Subcutaneous abdominal adipose tissue (tissue), 5 donors: ENCODE measurements around the gene DSCAML1.

ENCODE experiments used
- H3K27ac ChIP-seq: one replicate; pipeline ENCODE4 v1.7.0; 2013; ENCODE audit warnings: low read depth, mild to moderate bottlenecking, inconsistent platforms, low read length, moderate library complexity
- H3K27me3 ChIP-seq, 5 donors: one replicate each; pipeline ENCODE4 v1.7.0; 2013; ENCODE audit warnings: low read length in 5 of 5, inconsistent platforms in 1 of 5; ENCODE audit not compliant: control insufficient read depth in 5 of 5, insufficient read depth in 4 of 5
- H3K36me3 ChIP-seq, 5 donors: one replicate each; pipeline ENCODE4 v1.7.0; 2013; ENCODE audit warnings: low read length in 5 of 5; ENCODE audit not compliant: control insufficient read depth in 5 of 5, insufficient read depth in 5 of 5
- H3K4me1 ChIP-seq, 5 donors: one replicate each; pipeline ENCODE4 v1.7.0; 2013; ENCODE audit warnings: low read length in 5 of 5, mild to moderate bottlenecking in 3 of 5, moderate library complexity in 1 of 5; ENCODE audit not compliant: control insufficient read depth in 5 of 5, insufficient read depth in 5 of 5
- H3K4me3 ChIP-seq, 5 donors: one replicate each; pipeline ENCODE4 v1.7.0; 2013; ENCODE audit warnings: low read length in 5 of 5, low read depth in 1 of 5
- H3K9ac ChIP-seq, 5 donors: one replicate each; pipeline ENCODE4 v1.7.0; 2013; ENCODE audit warnings: low read length in 5 of 5, mild to moderate bottlenecking in 4 of 5, moderate library complexity in 3 of 5
- H3K9me3 ChIP-seq, 5 donors: one replicate each; pipeline ENCODE4 v1.7.0; 2013; ENCODE audit warnings: low read length in 5 of 5; ENCODE audit not compliant: control insufficient read depth in 5 of 5
- donor health status: healthy.
- donor health status: healthy.
- donor health status: healthy.
- donor health status: healthy.
- donor health status: healthy.

DSCAML1 gene

DNA sequence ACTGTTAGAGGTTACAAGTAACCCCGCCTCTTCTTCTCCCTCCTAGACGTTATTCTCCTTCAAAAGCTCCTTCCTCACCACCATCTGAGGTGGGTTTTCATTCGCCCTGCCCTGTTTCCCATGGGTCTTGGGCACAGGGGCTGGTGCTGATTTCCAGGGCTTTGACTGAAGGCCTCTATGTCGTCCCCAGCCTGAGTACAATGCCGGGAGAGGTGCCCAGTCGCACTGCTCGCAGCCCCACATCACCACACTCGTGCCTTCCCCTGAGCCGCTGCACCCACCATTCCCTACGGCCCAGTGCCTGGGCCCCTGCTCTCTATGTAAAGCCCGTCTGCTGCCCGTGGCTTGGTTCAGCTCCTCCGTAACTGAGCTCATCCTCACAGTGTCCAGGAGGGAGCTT is 169.8 kb downstream of the DSCAML1 start:
- no peaks in the 10 kb centered on the region for H3K4me1 ChIP-seq
- H3K27me3 ChIP-seq = peaks cover 0 to 3% (median 0%) of the 10 kb centered on the region in 5 donors
- peaks cover 0 to 2% (median 0%) of the 10 kb centered on the region in 5 donors for H3K9me3 ChIP-seq
- no peak overlapping the region for H3K9ac ChIP-seq
- H3K36me3 ChIP-seq = no peaks in the 10 kb centered on the region
- H3K4me3 ChIP-seq = no peak overlapping the region
- no peak overlapping the region for H3K27ac ChIP-seq

GRCh38 chr11:117626576-117626975 is 170.4 kb downstream of the DSCAML1 start:
- H3K9ac ChIP-seq = no peak overlapping the region
- no peak overlapping the region for H3K27ac ChIP-seq
- H3K27me3 ChIP-seq = peaks cover 0 to 3% (median 0%) of the 10 kb centered on the region in 5 donors
- H3K36me3 ChIP-seq = no peaks in the 10 kb centered on the region
- H3K4me1 ChIP-seq = no peaks in the 10 kb centered on the region
- H3K4me3 ChIP-seq = no peak overlapping the region
- peaks cover 0 to 7% (median 1%) of the 10 kb centered on the region in 5 donors for H3K9me3 ChIP-seq

- no peaks in the 10 kb centered on the region for H3K4me1 ChIP-seq
- H3K36me3 ChIP-seq = no peaks in the 10 kb centered on the region
- peaks cover 0 to 10% (median 3%) of the 10 kb centered on the region in 5 donors for H3K9me3 ChIP-seq
- no peak overlapping the region for H3K4me3 ChIP-seq
- H3K9ac ChIP-seq = no peak overlapping the region
- no peak overlapping the region for H3K27ac ChIP-seq
- peaks cover 0 to 3% (median 0%) of the 10 kb centered on the region in 5 donors for H3K27me3 ChIP-seq
Measured at GRCh38 chr11:117625237-117625636, 171.8 kb downstream of the DSCAML1 start.

DNA sequence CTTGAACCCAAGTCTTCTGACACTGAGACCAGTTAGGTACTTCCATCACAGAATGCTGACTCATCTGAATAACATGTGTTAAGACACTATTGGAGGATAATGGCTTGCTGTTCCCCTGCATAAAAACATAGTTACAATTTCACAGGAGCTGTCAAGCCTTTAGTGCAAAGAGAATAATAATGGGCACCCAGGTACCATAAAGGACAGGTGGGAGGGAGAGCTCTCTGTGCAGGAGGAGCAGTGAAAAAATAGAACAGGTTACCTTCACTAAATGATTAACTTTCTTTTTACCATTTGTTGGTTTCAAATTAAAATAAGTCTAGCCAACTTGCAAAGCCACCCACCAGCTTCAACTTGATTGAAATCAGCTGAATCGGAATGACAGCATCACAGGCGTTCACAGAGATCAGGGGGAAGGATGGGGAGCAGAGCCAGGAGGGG is 173.2 kb downstream of the DSCAML1 start:
- Histone ChIP-seq H3K4me3 (no peak overlapping the region), H3K36me3 (no peaks in the 10 kb centered on the region), H3K27ac (no peak overlapping the region), H3K9me3 (peaks cover 0 to 10% (median 3%) of the 10 kb centered on the region in 5 donors), H3K9ac (no peak overlapping the region), H3K4me1 (no peaks in the 10 kb centered on the region), H3K27me3 (peaks cover 0 to 3% (median 0%) of the 10 kb centered on the region in 5 donors)

DNA sequence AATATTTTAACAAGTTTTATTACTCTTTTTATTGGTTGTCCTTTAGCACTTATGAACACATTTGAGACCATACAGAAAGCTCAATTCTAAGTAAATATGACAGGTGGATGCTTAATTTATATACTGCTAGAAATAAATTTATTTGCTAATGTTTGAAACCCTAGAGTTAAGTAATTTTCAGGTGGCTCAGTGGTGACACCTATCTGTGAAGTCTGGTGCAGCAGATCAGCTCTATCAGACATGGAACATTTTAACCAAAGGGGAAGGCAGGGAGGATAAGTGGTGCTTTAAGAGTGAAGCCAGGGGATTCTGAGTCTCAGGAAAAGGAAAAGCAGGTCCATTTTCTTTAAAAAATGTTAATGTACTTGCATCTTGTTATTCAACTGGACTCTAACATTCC is 175.8 kb downstream of the DSCAML1 start:
- Histone ChIP-seq H3K4me3 (no peak overlapping the region), H3K36me3 (no peaks in the 10 kb centered on the region), H3K27ac (no peak overlapping the region), H3K27me3 (no peaks in the 10 kb centered on the region), H3K9me3 (peaks cover 0 to 10% (median 3%) of the 10 kb centered on the region in 5 donors), H3K9ac (no peak overlapping the region), H3K4me1 (no peaks in the 10 kb centered on the region)

GRCh38 chr11:117620659-117621058 is 176.4 kb downstream of the DSCAML1 start:
- no peaks in the 10 kb centered on the region for H3K36me3 ChIP-seq
- H3K9ac ChIP-seq = no peak overlapping the region
- peaks cover 0 to under 1% (median 0%) of the 10 kb centered on the region in 5 donors for H3K4me1 ChIP-seq
- H3K4me3 ChIP-seq = no peak overlapping the region
- no peaks in the 10 kb centered on the region for H3K27me3 ChIP-seq
- H3K27ac ChIP-seq = no peak overlapping the region
- H3K9me3 ChIP-seq = peaks cover 0 to 10% (median 3%) of the 10 kb centered on the region in 5 donors

GRCh38 chr11:117620086-117620485 is 176.9 kb downstream of the DSCAML1 start:
- no peak overlapping the region for H3K4me3 ChIP-seq
- no peaks in the 10 kb centered on the region for H3K36me3 ChIP-seq
- H3K9me3 ChIP-seq = peaks cover 0 to 10% (median 3%) of the 10 kb centered on the region in 5 donors
- no peak overlapping the region for H3K27ac ChIP-seq
- no peak overlapping the region for H3K9ac ChIP-seq
- H3K27me3 ChIP-seq = no peaks in the 10 kb centered on the region
- peaks cover 0 to 3% (median 0%) of the 10 kb centered on the region in 5 donors for H3K4me1 ChIP-seq

GRCh38 chr11:117619661-117620060 is 177.4 kb downstream of the DSCAML1 start:
- H3K9ac ChIP-seq = no peak overlapping the region
- H3K27me3 ChIP-seq = no peaks in the 10 kb centered on the region
- H3K4me1 ChIP-seq = peaks cover 0 to 3% (median 0%) of the 10 kb centered on the region in 5 donors
- H3K36me3 ChIP-seq = no peaks in the 10 kb centered on the region
- H3K27ac ChIP-seq = no peak overlapping the region
- peaks cover 0 to 11% (median 3%) of the 10 kb centered on the region in 5 donors for H3K9me3 ChIP-seq
- no peak overlapping the region for H3K4me3 ChIP-seq

- Histone ChIP-seq H3K4me1 (peaks cover 0 to 3% (median 0%) of the 10 kb centered on the region in 5 donors), H3K27me3 (peaks cover 0 to 3% (median 0%) of the 10 kb centered on the region in 5 donors)
Measured at GRCh38 chr11:117618982-117619355, 178.0 kb downstream of the DSCAML1 start.

GRCh38 chr11:117618302-117618981 is 178.6 kb downstream of the DSCAML1 start:
- no peaks in the 10 kb centered on the region for H3K36me3 ChIP-seq
- no peak overlapping the region for H3K27ac ChIP-seq
- peaks cover 0 to 3% (median 0%) of the 10 kb centered on the region in 5 donors for H3K4me1 ChIP-seq
- peaks cover 0 to 14% (median 3%) of the 10 kb centered on the region in 5 donors for H3K9me3 ChIP-seq
- H3K27me3 ChIP-seq = peaks cover 0 to 4% (median 0%) of the 10 kb centered on the region in 5 donors
- H3K9ac ChIP-seq = no peak overlapping the region
- no peak overlapping the region for H3K4me3 ChIP-seq

More at GRCh38 chr11:117618982-117619355, 178.0 kb downstream of the DSCAML1 start:
- Histone ChIP-seq H3K4me3 (no peak overlapping the region), H3K9ac (no peak overlapping the region), H3K27ac (no peak overlapping the region), H3K36me3 (no peaks in the 10 kb centered on the region), H3K9me3 (peaks cover 0 to 14% (median 3%) of the 10 kb centered on the region in 5 donors)
